Measurements from ENCODE around the gene APOM. TPM values are rescaled to one million over a fixed set of nuclear protein-coding genes. Genes with fewer than 3 reads are reported as not detected.

The APOM gene
- total RNA-seq, 1 donor from 2014 or later = not detected

DNA sequence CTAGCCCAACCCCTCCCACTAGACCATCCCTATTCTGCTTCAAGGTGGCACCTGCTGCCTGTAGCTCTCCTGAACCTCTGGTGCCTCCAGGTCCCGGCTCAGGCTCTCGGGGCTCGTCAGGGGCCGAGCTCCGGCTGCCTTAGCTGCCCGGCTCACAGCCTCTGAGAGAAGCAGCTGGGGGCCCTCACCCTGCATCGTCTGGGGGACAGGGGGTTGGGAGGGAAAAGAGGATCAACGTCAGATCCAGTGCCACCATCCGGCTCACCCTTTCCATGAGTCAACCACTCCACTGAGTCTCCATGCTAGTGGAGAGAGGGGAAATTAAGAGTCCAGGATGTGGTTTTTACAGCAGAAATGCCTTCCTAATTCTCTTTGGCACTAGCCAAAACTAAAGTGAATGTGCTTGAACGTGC, 16.2 kb upstream of the APOM start:
- Histone ChIP-seq H3K4me3 (no peak overlapping the region), H3K27me3 (no peaks in the 10 kb centered on the region), H3K36me3 (peaks cover 0 to 95% of the 10 kb centered on the region in 2 donors), H3K9me3 (no peaks in the 10 kb centered on the region), H3K27ac (no peak overlapping the region), H3K4me1 (no peaks in the 10 kb centered on the region)
- no peak for TF ChIP-seq POLR2AphosphoS5 (IDR thresholded peaks at IDR 0.05; ENCODE audit: insufficient read depth in 1 of 2, low read depth in 1 of 2)
- TF ChIP-seq POLR2A (IDR thresholded peaks at IDR 0.05) = no peak
- TF ChIP-seq, protein P1, sequence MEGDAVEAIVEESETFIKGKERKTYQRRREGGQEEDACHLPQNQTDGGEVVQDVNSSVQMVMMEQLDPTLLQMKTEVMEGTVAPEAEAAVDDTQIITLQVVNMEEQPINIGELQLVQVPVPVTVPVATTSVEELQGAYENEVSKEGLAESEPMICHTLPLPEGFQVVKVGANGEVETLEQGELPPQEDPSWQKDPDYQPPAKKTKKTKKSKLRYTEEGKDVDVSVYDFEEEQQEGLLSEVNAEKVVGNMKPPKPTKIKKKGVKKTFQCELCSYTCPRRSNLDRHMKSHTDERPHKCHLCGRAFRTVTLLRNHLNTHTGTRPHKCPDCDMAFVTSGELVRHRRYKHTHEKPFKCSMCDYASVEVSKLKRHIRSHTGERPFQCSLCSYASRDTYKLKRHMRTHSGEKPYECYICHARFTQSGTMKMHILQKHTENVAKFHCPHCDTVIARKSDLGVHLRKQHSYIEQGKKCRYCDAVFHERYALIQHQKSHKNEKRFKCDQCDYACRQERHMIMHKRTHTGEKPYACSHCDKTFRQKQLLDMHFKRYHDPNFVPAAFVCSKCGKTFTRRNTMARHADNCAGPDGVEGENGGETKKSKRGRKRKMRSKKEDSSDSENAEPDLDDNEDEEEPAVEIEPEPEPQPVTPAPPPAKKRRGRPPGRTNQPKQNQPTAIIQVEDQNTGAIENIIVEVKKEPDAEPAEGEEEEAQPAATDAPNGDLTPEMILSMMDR (IDR thresholded peaks at IDR 0.05) = no peak
- DNase-seq (ENCODE audit: extremely low spot score in 2 of 2) = no peak
- intact Hi-C loops (cut with DNase I) = no loop called here

DNA sequence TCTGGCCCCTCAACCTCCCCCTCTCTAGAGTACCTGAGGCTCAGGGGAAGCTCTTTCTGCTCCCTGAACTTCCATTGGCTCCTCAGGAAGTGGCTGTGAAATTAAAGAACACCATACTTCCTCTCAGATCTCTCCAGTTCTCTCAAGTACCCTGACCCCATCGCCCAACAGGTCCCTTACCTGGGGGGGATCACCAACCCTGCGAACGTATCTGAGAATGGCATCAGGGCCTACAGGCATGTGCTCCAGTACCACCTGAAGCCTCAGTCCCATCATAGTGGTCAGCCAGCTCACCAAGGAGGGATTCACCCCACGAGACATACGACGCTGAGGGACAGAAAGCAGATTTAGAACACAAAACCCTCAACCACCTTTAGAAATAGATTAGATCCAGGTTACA, 15.1 kb upstream of the APOM start:
- TF ChIP-seq, protein P1 (IDR thresholded peaks at IDR 0.05) = no peak
- no peak for TF ChIP-seq POLR2AphosphoS5 (IDR thresholded peaks at IDR 0.05; ENCODE audit: insufficient read depth in 1 of 2, low read depth in 1 of 2)
- intact Hi-C loops (cut with DNase I) = no loop called here
- no peak overlapping the region for H3K27ac ChIP-seq
- no peaks in the 10 kb centered on the region for H3K4me1 ChIP-seq
- peaks cover 0 to 95% of the 10 kb centered on the region in 2 donors for H3K36me3 ChIP-seq
- no peak for DNase-seq (ENCODE audit: extremely low spot score in 2 of 2)
- H3K9me3 ChIP-seq = no peaks in the 10 kb centered on the region
- H3K27me3 ChIP-seq = no peaks in the 10 kb centered on the region
- H3K4me3 ChIP-seq = no peak overlapping the region

DNA sequence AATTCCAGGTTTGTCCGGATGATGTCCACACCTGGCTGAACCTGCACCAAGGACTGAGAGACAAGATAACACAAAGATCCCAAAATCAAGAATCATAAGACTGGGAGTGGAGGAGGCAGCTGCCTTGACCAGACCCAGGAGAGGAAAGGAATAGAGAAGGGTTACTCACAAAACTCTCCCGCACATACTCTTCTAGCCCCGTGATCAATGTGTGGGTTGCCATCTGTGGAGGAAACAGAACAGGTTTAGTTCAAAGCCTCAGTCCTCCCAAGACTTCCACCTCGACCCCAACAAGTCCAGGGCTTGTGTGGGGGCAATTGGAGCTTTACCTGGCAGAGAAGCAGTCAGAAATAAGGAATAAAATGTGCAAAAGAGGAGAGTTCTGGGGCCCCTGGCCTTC, 14.3 kb upstream of the APOM start:
- H3K9me3 ChIP-seq = no peaks in the 10 kb centered on the region
- peaks cover 0 to 95% of the 10 kb centered on the region in 2 donors for H3K36me3 ChIP-seq

DNA sequence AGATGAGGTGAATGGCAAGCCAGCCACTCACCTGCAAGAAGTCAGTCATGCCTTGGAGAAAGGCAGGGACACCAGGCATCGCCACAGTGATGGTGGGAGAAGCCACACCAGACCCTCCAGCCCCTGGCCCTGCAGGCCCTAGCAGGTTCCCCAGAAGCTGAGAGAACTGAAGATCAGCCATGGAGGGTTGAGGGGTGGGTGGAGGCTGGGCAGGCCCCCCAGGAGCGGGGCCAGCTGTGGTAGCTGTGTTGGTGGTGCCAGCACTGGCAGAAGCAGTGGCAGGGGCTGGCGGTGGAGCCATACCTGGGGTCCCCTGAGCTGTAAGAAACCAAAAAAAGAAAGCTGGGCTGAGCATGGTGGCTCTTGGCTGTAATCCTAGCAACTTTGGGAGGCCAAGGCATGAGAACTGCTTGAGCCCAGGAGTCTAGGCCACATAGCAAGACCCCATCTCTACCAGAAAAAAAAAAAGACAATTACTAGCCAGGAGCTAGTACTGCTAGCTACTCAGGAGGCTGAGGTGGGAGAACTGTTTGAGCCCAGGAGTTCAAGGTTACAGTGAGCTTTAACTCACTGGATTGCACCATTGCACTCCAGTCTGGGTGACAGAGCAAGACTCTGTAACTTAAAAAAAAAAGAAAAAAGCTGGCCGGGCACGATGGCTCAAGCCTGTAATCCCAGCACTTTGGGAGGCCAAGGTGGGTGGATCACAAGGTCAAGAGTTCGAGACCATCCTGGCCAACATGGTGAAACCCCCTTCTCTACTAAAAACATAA, 12.7 kb upstream of the APOM start:
- intact Hi-C loops (cut with DNase I) = no loop called here

More for the DNA sequence above, 14.3 kb upstream of the APOM start:
- DNase-seq (ENCODE audit: extremely low spot score in 2 of 2) = no peak
- Histone ChIP-seq H3K4me1 (no peaks in the 10 kb centered on the region), H3K4me3 (no peak overlapping the region), H3K27me3 (no peaks in the 10 kb centered on the region), H3K27ac (no peak overlapping the region)
- intact Hi-C loops (cut with DNase I) = no loop called here
- TF ChIP-seq POLR2AphosphoS5 (IDR thresholded peaks at IDR 0.05; ENCODE audit: insufficient read depth in 1 of 2, low read depth in 1 of 2) (no peak), POLR2A (IDR thresholded peaks at IDR 0.05) (no peak)
- TF ChIP-seq, protein P1 (IDR thresholded peaks at IDR 0.05) = no peak

More for the DNA sequence above, 12.7 kb upstream of the APOM start:
- TF ChIP-seq POLR2A (IDR thresholded peaks at IDR 0.05) (no peak), POLR2AphosphoS5 (IDR thresholded peaks at IDR 0.05; ENCODE audit: insufficient read depth in 1 of 2, low read depth in 1 of 2) (no peak)
- TF ChIP-seq, protein P1 (IDR thresholded peaks at IDR 0.05) = no peak
- no peak for DNase-seq (ENCODE audit: extremely low spot score in 2 of 2)
- Histone ChIP-seq H3K36me3 (peaks cover 0 to 95% of the 10 kb centered on the region in 2 donors), H3K4me1 (no peaks in the 10 kb centered on the region), H3K27ac (no peak overlapping the region), H3K27me3 (no peaks in the 10 kb centered on the region), H3K4me3 (no peak overlapping the region), H3K9me3 (no peaks in the 10 kb centered on the region)
